ENCODE results near the gene PLXNC1. TPM values are rescaled to one million over a fixed set of nuclear protein-coding genes. Genes with fewer than 3 reads are reported as not detected.

PLXNC1 gene
- total and polyA plus RNA-seq, 9 of the 15 experiments (the other 6 are each of a cell fraction or from before 2014, with no cell fraction given): 0.08 to 0.87 (median 0.28) TPM

DNA sequence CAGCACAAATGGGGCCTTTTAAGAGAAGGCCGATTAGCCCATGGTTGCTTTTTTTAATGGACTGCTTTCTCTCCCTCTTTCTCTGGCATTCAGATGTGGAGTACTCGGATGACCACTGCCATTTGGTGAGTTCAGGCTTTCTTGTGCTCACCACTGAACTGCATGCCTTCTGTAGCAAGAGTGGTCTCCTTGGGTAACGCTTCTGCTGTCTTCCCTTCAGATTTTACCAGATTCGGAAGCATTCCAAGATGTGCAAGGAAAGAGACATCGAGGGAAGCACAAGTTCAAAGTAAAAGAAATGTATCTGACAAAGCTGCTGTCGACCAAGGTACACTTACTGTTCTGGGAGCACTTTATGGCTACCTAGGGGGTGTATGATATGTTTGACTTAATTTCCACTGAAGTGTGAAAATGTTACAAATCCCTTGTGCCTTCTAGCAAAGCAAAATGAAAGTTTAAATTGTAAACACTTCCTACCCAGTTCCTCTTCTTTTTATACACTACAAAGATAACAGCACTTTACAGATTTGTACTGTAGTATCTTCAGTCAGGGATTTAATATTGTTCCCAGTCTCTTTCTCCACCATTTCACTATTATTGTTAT lies 148.8 kb downstream of the PLXNC1 start:
- ChIA-PET CTCF (ENCODE audit: low intra/inter-chr PET ratio) (no interaction called here), POLR2A (no interaction called here)
- Histone ChIP-seq H3K9ac (ENCODE audit: insufficient read depth in 1 of 2, low read depth in 2 of 2, low read length in 2 of 2) (no peak overlapping the region), H3K4me1 (replicated peaks in 1 of 2; ENCODE audit: control insufficient read depth in 2 of 2, insufficient read depth in 2 of 2, low read length in 2 of 2) (no peaks in the 10 kb centered on the region; a peak in 2 of 5 replicates), H3K4me3 (no peak overlapping the region), H3K4me2 (ENCODE audit: insufficient read depth, low read length) (no peak overlapping the region), H3K9me1 (ENCODE audit: control insufficient read depth, insufficient read depth, low read length) (no peaks in the 10 kb centered on the region), H3K79me2 (ENCODE audit: control insufficient read depth, insufficient read depth, low read length) (no peaks in the 10 kb centered on the region), H3K36me3 (ENCODE audit: control insufficient read depth, insufficient read depth, low read length) (peaks cover 12% of the 10 kb centered on the region; the same call in 2 of the 3 replicates), H2AFZ (ENCODE audit: low read depth, low read length) (no peak overlapping the region), H3K9me3 (replicated peaks; ENCODE audit: control insufficient read depth, insufficient read depth, low read depth, low read length) (no peaks in the 10 kb centered on the region), H3K27me3 (ENCODE audit: control insufficient read depth in 2 of 2, insufficient read depth in 2 of 2, low read length in 2 of 2) (no peaks in the 10 kb centered on the region), H4K20me1 (replicated peaks; ENCODE audit: control insufficient read depth, insufficient read depth, low read length) (no peaks in the 10 kb centered on the region), H3K27ac (ENCODE audit: extremely low read depth, low read depth, low read length) (no peak overlapping the region)
- DNase-seq (ENCODE audit: extremely low read depth in 1 of 4, low spot score in 3 of 4): no peak
- no peak for TF ChIP-seq FOSL1 (tag; conservative IDR thresholded peaks at IDR 0.05)
- TF ChIP-seq DNMT1 (IDR thresholded peaks at IDR 0.05): no peak
- no peak for TF ChIP-seq NFRKB (IDR thresholded peaks at IDR 0.05; ENCODE audit: low read depth)
- TF ChIP-seq CBX1 (IDR thresholded peaks at IDR 0.05; ENCODE audit: low read depth): no peak
- no peak for TF ChIP-seq BCOR (IDR thresholded peaks at IDR 0.05)
- TF ChIP-seq ZFP36 (IDR thresholded peaks at IDR 0.05; ENCODE audit: low read depth, low read length, partially characterized antibody): no peak
- no peak for TF ChIP-seq ILK (tag; IDR thresholded peaks at IDR 0.05; ENCODE audit: borderline replicate concordance, low read depth)
- no peak for TF ChIP-seq HMG20A (CRISPR knock-in tag; conservative IDR thresholded peaks at IDR 0.05)
- TF ChIP-seq RNF2 (IDR thresholded peaks at IDR 0.05): no peak
- no peak for TF ChIP-seq ZNF184 (CRISPR knock-in tag; IDR thresholded peaks at IDR 0.05)
- WGBS (ENCODE audit: insufficient coverage, low coverage, missing lambda C conversion rate): 79% methylated on average over 6 of the region's 6 CpGs
- no peak for FAIRE-seq
- no peak for ATAC-seq
- intact Hi-C loops (cut with micrococcal nuclease): no loop called here
- in situ Hi-C loops (cut with MboI): no loop called here
- no TSS peak for BruUV-seq (replicated peaks)

Measured in K562 (cell line).